ENCODE results near the gene GALNT18. TPM values are rescaled to one million over a fixed set of nuclear protein-coding genes. Genes with fewer than 3 reads are reported as not detected.

Gene GALNT18
- total RNA-seq, 1 donor from 2014 or later = 24.4 TPM

- H3K27ac ChIP-seq (replicated peaks) = peak overlapping the region; percentile 88
- H3K9me3 ChIP-seq (replicated peaks) = no peaks in the 10 kb centered on the region
- peaks cover 100% of the 10 kb centered on the region for H3K4me1 ChIP-seq
- no peak for TF ChIP-seq CTCF (IDR thresholded peaks at IDR 0.05; ENCODE audit: borderline replicate concordance)
- H3K4me3 ChIP-seq = no peak overlapping the region
- no peak for DNase-seq
- no peaks in the 10 kb centered on the region for H3K27me3 ChIP-seq (ENCODE audit: low read depth)
- no peaks in the 10 kb centered on the region for H3K36me3 ChIP-seq
- intact Hi-C loops (cut with micrococcal nuclease) = no loop called here
Measured at GRCh38 chr11:11584530-11584810, 37.3 kb downstream of the GALNT18 start.

GRCh38 chr11:11583801-11584529 is 37.8 kb downstream of the GALNT18 start:
- Histone ChIP-seq H3K27me3 (ENCODE audit: low read depth) (no peaks in the 10 kb centered on the region), H3K27ac (replicated peaks) (peak overlapping the region; percentile 88), H3K4me3 (no peak overlapping the region), H3K36me3 (no peaks in the 10 kb centered on the region), H3K9me3 (replicated peaks) (no peaks in the 10 kb centered on the region), H3K4me1 (peaks cover 100% of the 10 kb centered on the region)
- no peak for TF ChIP-seq CTCF (IDR thresholded peaks at IDR 0.05; ENCODE audit: borderline replicate concordance)
- intact Hi-C loops (cut with micrococcal nuclease) = no loop called here
- DNase-seq = no peak

DNA sequence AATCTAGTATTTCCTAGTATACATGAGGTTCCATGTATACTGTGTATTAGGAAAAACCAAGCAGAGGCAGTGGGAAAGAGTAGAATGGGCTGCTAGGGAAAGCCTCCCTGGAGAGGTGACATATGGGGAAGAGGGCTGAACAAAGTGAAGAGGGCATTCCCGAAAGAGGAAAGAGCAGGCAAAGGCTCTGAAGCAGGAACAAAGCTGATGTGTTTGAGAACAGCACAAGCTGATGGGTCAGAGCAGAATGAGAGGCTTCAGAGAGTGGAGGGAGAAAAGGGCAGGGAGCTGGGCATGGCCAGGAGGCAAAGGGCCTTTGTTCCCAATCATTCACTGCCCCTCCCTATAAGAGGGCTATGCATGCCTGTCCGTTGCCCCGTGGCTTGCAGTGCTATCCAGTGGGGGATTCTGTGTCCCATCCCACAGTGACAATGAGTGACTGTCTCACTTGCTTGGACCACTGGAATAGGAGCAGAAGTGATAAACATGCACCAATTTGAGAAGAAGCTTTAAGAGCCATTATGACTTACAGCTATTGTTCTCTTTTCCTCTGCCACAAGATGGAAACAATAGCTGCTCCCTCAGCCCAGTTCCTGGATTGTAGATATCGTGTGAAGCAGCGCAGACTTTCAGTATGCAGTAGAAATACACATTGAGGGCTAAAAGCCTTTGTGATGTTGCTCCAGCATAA is 39.6 kb downstream of the GALNT18 start:
- Histone ChIP-seq H3K4me1 (peaks cover 99% of the 10 kb centered on the region), H3K4me3 (no peak overlapping the region), H3K36me3 (no peaks in the 10 kb centered on the region), H3K27ac (replicated peaks) (peak overlapping the region; percentile 88), H3K9me3 (replicated peaks) (no peaks in the 10 kb centered on the region), H3K27me3 (ENCODE audit: low read depth) (no peaks in the 10 kb centered on the region)
- TF ChIP-seq CTCF (IDR thresholded peaks at IDR 0.05; ENCODE audit: borderline replicate concordance) = peak; percentile 15
- DNase-seq = no peak
- intact Hi-C loops (cut with micrococcal nuclease) = no loop called here

DNA sequence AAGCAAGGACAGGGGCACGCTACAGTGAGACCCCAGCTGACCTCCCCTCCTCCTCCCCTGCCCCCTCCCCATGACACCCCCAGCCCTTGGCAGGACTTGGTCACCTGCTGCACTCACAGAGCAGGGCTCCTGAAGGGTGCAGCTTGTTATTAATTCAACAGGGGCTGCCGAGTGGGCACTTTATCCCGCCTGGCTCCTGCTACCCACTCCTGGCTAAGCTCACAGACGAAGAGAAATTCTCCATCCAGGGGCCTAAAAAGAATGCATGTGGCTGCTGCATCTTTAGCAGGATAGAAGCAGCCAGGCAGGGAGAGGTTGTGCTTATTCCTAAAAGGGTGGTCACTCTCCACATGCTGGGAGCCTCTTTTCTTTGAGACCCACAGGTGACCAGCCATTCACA is 40.3 kb downstream of the GALNT18 start:
- Histone ChIP-seq H3K4me3 (no peak overlapping the region), H3K27me3 (ENCODE audit: low read depth) (no peaks in the 10 kb centered on the region), H3K9me3 (replicated peaks) (no peaks in the 10 kb centered on the region), H3K36me3 (no peaks in the 10 kb centered on the region), H3K4me1 (peaks cover 99% of the 10 kb centered on the region), H3K27ac (replicated peaks) (peak overlapping the region; percentile 88)
- no peak for TF ChIP-seq CTCF (IDR thresholded peaks at IDR 0.05; ENCODE audit: borderline replicate concordance)
- intact Hi-C loops (cut with micrococcal nuclease) = no loop called here
- no peak for DNase-seq

GRCh38 chr11:11580841-11581411 is 40.9 kb downstream of the GALNT18 start:
- Histone ChIP-seq H3K4me3 (peak overlapping the region; percentile 22), H3K27ac (replicated peaks) (peak overlapping the region; percentile 88), H3K9me3 (replicated peaks) (no peaks in the 10 kb centered on the region), H3K4me1 (peaks cover 99% of the 10 kb centered on the region), H3K27me3 (ENCODE audit: low read depth) (no peaks in the 10 kb centered on the region), H3K36me3 (no peaks in the 10 kb centered on the region)
- no peak for TF ChIP-seq CTCF (IDR thresholded peaks at IDR 0.05; ENCODE audit: borderline replicate concordance)
- peak; percentile 37 for DNase-seq
- intact Hi-C loops (cut with micrococcal nuclease) = no loop called here
